ENCODE measurements around the gene CIP2A. TPM values are rescaled to one million over a fixed set of nuclear protein-coding genes. Genes with fewer than 3 reads are reported as not detected.

Gene CIP2A
- total RNA-seq, 1 experiment from 2014 or later: 34.2 TPM

DNA sequence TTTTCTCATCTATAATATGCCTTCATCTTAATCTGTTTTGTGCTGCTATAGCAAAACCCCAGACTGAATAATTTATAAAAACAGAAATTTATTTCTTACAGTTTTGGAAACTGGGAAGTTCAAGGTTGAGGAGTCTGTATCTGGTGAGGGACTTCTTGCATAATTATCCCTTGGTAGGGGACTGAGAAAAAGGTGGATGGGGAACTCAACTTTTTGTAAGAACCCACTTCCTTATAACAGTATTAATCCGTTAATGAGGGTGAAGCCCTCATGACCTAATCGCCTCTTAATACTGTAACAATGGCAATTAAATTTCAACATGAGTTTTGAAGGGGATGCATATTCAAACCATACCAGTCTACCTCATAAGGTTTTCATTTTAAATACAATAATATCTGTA, 61.4 kb downstream of the CIP2A start:
- Histone ChIP-seq H3K27ac (ENCODE audit: insufficient read length, low read depth, low read length) (no peak overlapping the region), H2BK5ac (ENCODE audit: insufficient read length, low read length) (no peak overlapping the region), H4K20me1 (ENCODE audit: control insufficient read depth, insufficient read depth, insufficient read length) (no peaks in the 10 kb centered on the region), H3K9me3 (ENCODE audit: control insufficient read depth, low read depth, low read length) (no peaks in the 10 kb centered on the region), H3K4ac (ENCODE audit: low read depth, low read length) (no peak overlapping the region), H4K8ac (replicated peaks; ENCODE audit: insufficient read length, low read depth, low read length) (no peak overlapping the region), H3K18ac (ENCODE audit: insufficient read length, low read depth, low read length) (no peak overlapping the region), H3K23me2 (ENCODE audit: insufficient read length, low read depth, low read length, poor library complexity, severe bottlenecking) (no peaks in the 10 kb centered on the region), H2BK20ac (ENCODE audit: low read depth, low read length, poor library complexity, severe bottlenecking) (no peak overlapping the region), H3K56ac (ENCODE audit: insufficient read length, low read depth, low read length) (no peak overlapping the region), H3K4me2 (ENCODE audit: insufficient read depth, insufficient read length, low read length) (no peak overlapping the region), H3K79me2 (ENCODE audit: insufficient read depth, low read length) (no peaks in the 10 kb centered on the region), H3K14ac (ENCODE audit: insufficient read depth, low read length) (no peak overlapping the region), H3K23ac (ENCODE audit: insufficient read length, low read depth, low read length) (no peak overlapping the region), H2BK12ac (ENCODE audit: insufficient read length, low read depth, low read length) (no peak overlapping the region), H3K9ac (ENCODE audit: extremely low read depth, insufficient read length, low read length) (no peak overlapping the region), H3K79me1 (ENCODE audit: insufficient read depth, low read depth, low read length, poor library complexity, severe bottlenecking) (no peaks in the 10 kb centered on the region), H4K5ac (ENCODE audit: insufficient read length, low read depth, low read length) (no peak overlapping the region), H3K27me3 (ENCODE audit: insufficient read depth, low read length) (no peaks in the 10 kb centered on the region), H3T11ph (ENCODE audit: low read length) (no peak overlapping the region), H3K4me1 (ENCODE audit: insufficient read depth, low read length) (no peaks in the 10 kb centered on the region), H2AFZ (ENCODE audit: low read length) (no peak overlapping the region), H4K91ac (ENCODE audit: insufficient read length, low read depth, low read length) (no peak overlapping the region), H2BK15ac (ENCODE audit: low read depth, low read length) (no peak overlapping the region), H2AK5ac (ENCODE audit: insufficient read length, low read length) (no peak overlapping the region), H2BK120ac (ENCODE audit: low read depth, low read length, poor library complexity, severe bottlenecking) (no peak overlapping the region)
- TF ChIP-seq, protein P1, sequence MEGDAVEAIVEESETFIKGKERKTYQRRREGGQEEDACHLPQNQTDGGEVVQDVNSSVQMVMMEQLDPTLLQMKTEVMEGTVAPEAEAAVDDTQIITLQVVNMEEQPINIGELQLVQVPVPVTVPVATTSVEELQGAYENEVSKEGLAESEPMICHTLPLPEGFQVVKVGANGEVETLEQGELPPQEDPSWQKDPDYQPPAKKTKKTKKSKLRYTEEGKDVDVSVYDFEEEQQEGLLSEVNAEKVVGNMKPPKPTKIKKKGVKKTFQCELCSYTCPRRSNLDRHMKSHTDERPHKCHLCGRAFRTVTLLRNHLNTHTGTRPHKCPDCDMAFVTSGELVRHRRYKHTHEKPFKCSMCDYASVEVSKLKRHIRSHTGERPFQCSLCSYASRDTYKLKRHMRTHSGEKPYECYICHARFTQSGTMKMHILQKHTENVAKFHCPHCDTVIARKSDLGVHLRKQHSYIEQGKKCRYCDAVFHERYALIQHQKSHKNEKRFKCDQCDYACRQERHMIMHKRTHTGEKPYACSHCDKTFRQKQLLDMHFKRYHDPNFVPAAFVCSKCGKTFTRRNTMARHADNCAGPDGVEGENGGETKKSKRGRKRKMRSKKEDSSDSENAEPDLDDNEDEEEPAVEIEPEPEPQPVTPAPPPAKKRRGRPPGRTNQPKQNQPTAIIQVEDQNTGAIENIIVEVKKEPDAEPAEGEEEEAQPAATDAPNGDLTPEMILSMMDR (conservative IDR thresholded peaks at IDR 0.05): no peak
- no CpG with 5 or more reads among the region's 2 CpGs for WGBS (ENCODE audit: extremely low coverage, insufficient read length, low lambda C conversion rate)
- Mint-ChIP-seq H3K4me3 (no peak overlapping the region), H3K4me1 (peaks cover 3 to 12% of the 10 kb centered on the region in 2 experiments; a peak in 3 of 4 replicates), H3K9me3 (no peaks in the 10 kb centered on the region), H3K27ac (no peak overlapping the region), H3K36me3 (ENCODE audit: insufficient read depth in 1 of 3, low read depth in 3 of 3) (no peaks in the 10 kb centered on the region), H3K27me3 (ENCODE audit: low read depth) (no peaks in the 10 kb centered on the region)
- no peak for DNase-seq
